ENCODE results near the gene MARCHF10. TPM values are rescaled to one million over a fixed set of nuclear protein-coding genes. Genes with fewer than 3 reads are reported as not detected.
"Not testable (repeated sequence)": the region's sequence is repeated elsewhere in the genome, so short reads cannot be mapped to it uniquely, and the experiment has no call there.

Gene MARCHF10
- total RNA-seq, 1 experiment from 2014 or later: not detected

DNA sequence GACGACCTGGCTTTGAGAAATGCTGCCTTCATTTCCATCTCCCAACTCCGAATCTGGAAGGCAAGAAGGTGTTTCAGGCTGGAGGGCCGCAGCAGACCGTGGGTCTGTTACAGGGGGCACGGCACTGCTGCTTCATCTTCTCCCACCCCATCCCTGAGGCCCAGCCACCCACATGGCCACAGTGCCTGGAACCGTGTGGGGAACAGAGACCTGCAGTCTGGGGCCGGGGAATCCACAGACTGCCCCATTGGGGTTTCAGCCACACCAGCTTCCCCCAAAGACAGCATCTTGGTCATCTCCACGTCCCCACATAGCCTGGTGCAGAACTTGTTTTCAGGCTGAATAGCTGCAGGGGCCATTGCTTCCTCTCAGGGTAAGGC is 106.4 kb downstream of the MARCHF10 start:
- no peaks in the 10 kb centered on the region for H3K27me3 ChIP-seq (replicated peaks; ENCODE audit: insufficient read depth, low read depth, low read length, poor library complexity)
- intact Hi-C loops (cut with micrococcal nuclease; ENCODE audit: unreplicated experiment): loop anchor here (5.0 kb wide), 1 partner anchor 706 kb away; no protein-coding TSS in a partner anchor
- H3K9me3 ChIP-seq (ENCODE audit: low read depth, low read length, poor library complexity, severe bottlenecking): no peaks in the 10 kb centered on the region
- H3K4me1 ChIP-seq (ENCODE audit: insufficient read depth, low read length, poor library complexity, severe bottlenecking): peaks cover 6% of the 10 kb centered on the region
- no peak overlapping the region for H3K4me3 ChIP-seq (ENCODE audit: low read depth, low read length, poor library complexity, severe bottlenecking)
- no peak overlapping the region for H3K27ac ChIP-seq (ENCODE audit: low read depth, low read length, poor library complexity, severe bottlenecking)
- CTCF ChIA-PET: no interaction called here
- no TSS peak for BruUV-seq (replicated peaks)
- H3K36me3 ChIP-seq (ENCODE audit: insufficient read depth, low read length, poor library complexity, severe bottlenecking): no peaks in the 10 kb centered on the region
- POLR2A ChIA-PET (ENCODE audit: low non-redundant PET): no interaction called here
- no peak for DNase-seq (ENCODE audit: low spot score)
- TF ChIP-seq EZH2 (IDR thresholded peaks at IDR 0.05; ENCODE audit: borderline replicate concordance, low read depth, low read length, poor library complexity, severe bottlenecking): no peak
- TF ChIP-seq, protein P1, sequence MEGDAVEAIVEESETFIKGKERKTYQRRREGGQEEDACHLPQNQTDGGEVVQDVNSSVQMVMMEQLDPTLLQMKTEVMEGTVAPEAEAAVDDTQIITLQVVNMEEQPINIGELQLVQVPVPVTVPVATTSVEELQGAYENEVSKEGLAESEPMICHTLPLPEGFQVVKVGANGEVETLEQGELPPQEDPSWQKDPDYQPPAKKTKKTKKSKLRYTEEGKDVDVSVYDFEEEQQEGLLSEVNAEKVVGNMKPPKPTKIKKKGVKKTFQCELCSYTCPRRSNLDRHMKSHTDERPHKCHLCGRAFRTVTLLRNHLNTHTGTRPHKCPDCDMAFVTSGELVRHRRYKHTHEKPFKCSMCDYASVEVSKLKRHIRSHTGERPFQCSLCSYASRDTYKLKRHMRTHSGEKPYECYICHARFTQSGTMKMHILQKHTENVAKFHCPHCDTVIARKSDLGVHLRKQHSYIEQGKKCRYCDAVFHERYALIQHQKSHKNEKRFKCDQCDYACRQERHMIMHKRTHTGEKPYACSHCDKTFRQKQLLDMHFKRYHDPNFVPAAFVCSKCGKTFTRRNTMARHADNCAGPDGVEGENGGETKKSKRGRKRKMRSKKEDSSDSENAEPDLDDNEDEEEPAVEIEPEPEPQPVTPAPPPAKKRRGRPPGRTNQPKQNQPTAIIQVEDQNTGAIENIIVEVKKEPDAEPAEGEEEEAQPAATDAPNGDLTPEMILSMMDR (conservative IDR thresholded peaks at IDR 0.05; ENCODE audit: low read depth, low read length): no peak

DNA sequence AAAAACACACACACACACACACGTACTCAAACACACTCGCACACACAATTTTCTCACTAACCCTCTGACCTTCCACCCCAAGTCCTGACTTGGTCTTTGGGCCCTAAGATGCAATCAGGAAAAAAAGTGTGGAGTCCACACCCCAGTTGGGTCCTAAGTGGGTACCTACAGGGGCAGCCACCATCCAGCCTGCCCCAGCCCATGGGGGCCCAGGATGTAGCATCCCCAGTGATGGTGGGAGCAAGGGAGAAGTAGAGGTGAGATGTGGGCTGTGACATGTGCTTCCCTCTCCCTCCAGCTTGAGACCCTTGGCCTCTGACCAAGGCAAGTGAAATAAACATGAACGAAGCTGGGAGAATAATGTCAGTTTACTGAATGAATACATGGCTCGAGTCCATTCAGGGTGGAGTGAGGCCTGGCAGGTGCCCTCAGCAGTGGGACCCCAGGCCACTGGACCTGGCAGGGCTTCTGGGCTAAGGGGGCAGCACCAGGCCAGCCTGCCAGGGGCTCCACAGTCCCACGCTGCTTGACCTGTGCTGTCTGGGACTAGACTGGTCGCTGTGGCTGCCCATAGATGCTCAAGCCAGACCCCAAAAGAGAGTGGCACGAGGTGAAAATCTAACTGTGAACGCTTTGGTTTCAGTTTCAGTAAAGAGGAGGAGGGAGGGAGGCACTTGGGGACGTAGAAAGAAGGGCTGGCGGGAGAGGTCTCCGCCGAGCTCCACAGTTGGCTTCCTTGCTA is 107.0 kb downstream of the MARCHF10 start:
- CTCF ChIA-PET: no interaction called here
- Histone ChIP-seq H3K4me1 (ENCODE audit: insufficient read depth, low read length, poor library complexity, severe bottlenecking) (peaks cover 6% of the 10 kb centered on the region), H3K27me3 (replicated peaks; ENCODE audit: insufficient read depth, low read depth, low read length, poor library complexity) (no peaks in the 10 kb centered on the region), H3K36me3 (ENCODE audit: insufficient read depth, low read length, poor library complexity, severe bottlenecking) (no peaks in the 10 kb centered on the region), H3K9me3 (ENCODE audit: low read depth, low read length, poor library complexity, severe bottlenecking) (no peaks in the 10 kb centered on the region), H3K4me3 (ENCODE audit: low read depth, low read length, poor library complexity, severe bottlenecking) (no peak overlapping the region), H3K27ac (ENCODE audit: low read depth, low read length, poor library complexity, severe bottlenecking) (no peak overlapping the region)
- TF ChIP-seq, protein P1 (conservative IDR thresholded peaks at IDR 0.05; ENCODE audit: low read depth, low read length): no peak
- no peak for TF ChIP-seq EZH2 (IDR thresholded peaks at IDR 0.05; ENCODE audit: borderline replicate concordance, low read depth, low read length, poor library complexity, severe bottlenecking)
- POLR2A ChIA-PET (ENCODE audit: low non-redundant PET): no interaction called here
- no TSS peak for BruUV-seq (replicated peaks)
- intact Hi-C loops (cut with micrococcal nuclease; ENCODE audit: unreplicated experiment): loop anchor here (5.0 kb wide), 1 partner anchor 706 kb away; no protein-coding TSS in a partner anchor
- no peak for DNase-seq (ENCODE audit: low spot score)

DNA sequence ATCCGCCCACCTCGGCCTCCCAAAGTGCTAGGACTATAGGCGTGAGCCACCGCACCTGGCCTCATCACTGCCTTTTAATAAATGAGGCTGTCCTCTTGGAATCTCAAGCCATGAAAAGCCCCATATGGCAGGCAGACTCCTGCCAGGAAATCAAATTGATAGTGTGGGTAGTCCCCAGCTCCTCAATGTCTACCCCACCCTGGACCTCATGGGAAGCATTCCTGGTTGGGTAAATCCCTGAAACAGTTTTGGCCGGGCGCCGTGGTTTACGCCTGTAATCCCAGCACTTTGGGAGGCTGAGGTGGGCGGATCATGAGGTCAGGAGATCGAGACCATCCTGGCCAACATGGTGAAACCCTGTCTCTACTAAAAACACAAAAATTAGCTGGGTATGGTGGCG is 109.7 kb downstream of the MARCHF10 start:
- H3K4me3 ChIP-seq (ENCODE audit: low read depth, low read length, poor library complexity, severe bottlenecking); POLR2A ChIA-PET (ENCODE audit: low non-redundant PET); CTCF ChIA-PET; H3K36me3 ChIP-seq (ENCODE audit: insufficient read depth, low read length, poor library complexity, severe bottlenecking); H3K4me1 ChIP-seq (ENCODE audit: insufficient read depth, low read length, poor library complexity, severe bottlenecking); H3K9me3 ChIP-seq (ENCODE audit: low read depth, low read length, poor library complexity, severe bottlenecking); DNase-seq (ENCODE audit: low spot score); H3K27me3 ChIP-seq (replicated peaks; ENCODE audit: insufficient read depth, low read depth, low read length, poor library complexity); H3K27ac ChIP-seq (ENCODE audit: low read depth, low read length, poor library complexity, severe bottlenecking); BruUV-seq (replicated peaks): not testable (repeated sequence)
- intact Hi-C loops (cut with micrococcal nuclease; ENCODE audit: unreplicated experiment): loop anchor here (10.0 kb wide), 1 partner anchor 144 kb away; no protein-coding TSS in a partner anchor
